GM23248 (cell line): Measurements from ENCODE around the gene DLG2. TPM values are rescaled to one million over a fixed set of nuclear protein-coding genes. Genes with fewer than 3 reads are reported as not detected.

Source experiments
- DNase-seq: peaks from one replicate; pipeline ENCODE4 v3.0.0-alpha.2; 2015
- H2AFZ ChIP-seq: fragments of 200-600 bp; sonication (generic); 2 replicates; pipeline ENCODE4 v1.6.1; 2016; ENCODE audit warnings: antibody characterized with exemption
- H3F3A ChIP-seq: fragments of 200-600 bp; sonication (generic); 2 replicates; pipeline ENCODE4 v1.6.1; 2016; ENCODE audit warnings: mild to moderate bottlenecking, antibody characterized with exemption, mixed run types; ENCODE audit not compliant: insufficient read depth
- H3K27ac ChIP-seq: fragments of 200-600 bp; sonication (generic); 2 replicates; pipeline ENCODE4 v1.5.1; 2016; ENCODE audit warnings: mild to moderate bottlenecking
- H3K27me3 ChIP-seq: fragments of 200-600 bp; sonication (generic); replicated peaks from 2 replicates; pipeline ENCODE4 v1.6.1; 2016; ENCODE audit warnings: mild to moderate bottlenecking; ENCODE audit not compliant: insufficient read depth
- H3K36me3 ChIP-seq: fragments of 200-600 bp; sonication (generic); 2 replicates; pipeline ENCODE4 v1.6.1; 2016; ENCODE audit warnings: low read depth, mild to moderate bottlenecking
- H3K4me1 ChIP-seq: fragments of 200-600 bp; sonication (generic); 2 replicates; pipeline ENCODE4 v1.6.1; 2016; ENCODE audit warnings: mild to moderate bottlenecking; ENCODE audit not compliant: insufficient read depth
- H3K4me2 ChIP-seq: fragments of 200-600 bp; sonication (generic); one replicate; pipeline ENCODE4 v1.6.1; 2016; ENCODE audit warnings: mild to moderate bottlenecking; ENCODE audit not compliant: unreplicated experiment
- H3K4me3 ChIP-seq: fragments of 200-600 bp; sonication (generic); 2 replicates; pipeline ENCODE4 v1.5.1; 2016; ENCODE audit warnings: mild to moderate bottlenecking
- H3K79me2 ChIP-seq: fragments of 200-600 bp; sonication (generic); 2 replicates; pipeline ENCODE4 v1.6.1; 2016; ENCODE audit warnings: mild to moderate bottlenecking; ENCODE audit not compliant: insufficient read depth
- H3K9ac ChIP-seq: fragments of 200-600 bp; sonication (generic); 2 replicates; pipeline ENCODE4 v1.6.1; 2016; ENCODE audit warnings: mild to moderate bottlenecking
- H3K9me2 ChIP-seq: fragments of 200-600 bp; sonication (generic); 2 replicates; pipeline ENCODE4 v1.6.1; 2016; ENCODE audit warnings: mixed run types, mild to moderate bottlenecking, moderate library complexity; ENCODE audit not compliant: insufficient read depth
- H3K9me3 ChIP-seq: fragments of 200-600 bp; sonication (generic); one replicate; pipeline ENCODE4 v1.6.1; 2017; ENCODE audit warnings: low read depth
- H4K20me1 ChIP-seq: fragments of 200-600 bp; sonication (generic); 2 replicates; pipeline ENCODE4 v1.6.0; 2016; ENCODE audit not compliant: insufficient read depth
- EZH2 ChIP-seq: fragments of 200-600 bp; sonication (generic); IDR thresholded peaks from 2 replicates; pipeline ENCODE4 v1.6.1; 2018; ENCODE audit warnings: antibody characterized with exemption, mild to moderate bottlenecking; ENCODE audit not compliant: insufficient read depth, poor library complexity, severe bottlenecking
- EZH2phosphoT487 ChIP-seq: fragments of 200-600 bp; sonication (generic); IDR thresholded peaks from 2 replicates; pipeline ENCODE4 v1.6.1; 2018; ENCODE audit warnings: antibody characterized with exemption, moderate library complexity, mild to moderate bottlenecking, low read depth; ENCODE audit not compliant: insufficient read depth
- WGBS, 2 experiments: methylation state at CpG; one replicate each; pipeline ENCODE4 v1.1.6; 2015 to 2017; ENCODE audit warnings: low lambda C conversion rate in 2 of 2, low coverage in 1 of 2; ENCODE audit errors: missing lambda C conversion rate in 2 of 2; 5-methylcytosine and 5-hydroxymethylcytosine counted together
- in situ Hi-C: fragments of 300-500 bp; cut with MboI; formaldehyde crosslinking; loops from 2 replicates; pipeline ENCODE4 v1.15.0; 2020
- polyA plus RNA-seq: library from polyadenylated mRNA; unstranded; fragments of >200 nt; fragmentation: Nextera tagmentation; extraction: Ambion mirVana; gene quantifications from 2 replicates; pipeline ENCODE4 v1.2.1, GENCODE V29; 2016
- total RNA-seq: library from RNA; depleted of rRNA; stranded (reverse); fragments of >200 nt; shearing (Covaris generic); gene quantifications from 2 replicates; pipeline ENCODE4 v1.2.3, GENCODE V29; 2014

Gene DLG2
- total and polyA plus RNA-seq, 2 experiments from 2014 or later: 1.1 to 1.7 TPM

GRCh38 chr11:83543706-83544439, 2083.3 kb downstream of the DLG2 start:
- no peak overlapping the region for H3K27ac ChIP-seq
- no peaks in the 10 kb centered on the region for H3F3A ChIP-seq
- no peaks in the 10 kb centered on the region for H3K4me1 ChIP-seq
- in situ Hi-C loops: no loop called here
- H4K20me1 ChIP-seq: no peaks in the 10 kb centered on the region
- no peak overlapping the region for H3K9ac ChIP-seq
- 92 to 100% methylated on average over 3 of the region's 3 CpGs for WGBS, 2 experiments
- H3K9me3 ChIP-seq: no peaks in the 10 kb centered on the region
- no peaks in the 10 kb centered on the region for H3K9me2 ChIP-seq
- no peaks in the 10 kb centered on the region for H3K27me3 ChIP-seq
- H3K79me2 ChIP-seq: no peaks in the 10 kb centered on the region
- H2AFZ ChIP-seq: no peak overlapping the region
- H3K36me3 ChIP-seq: no peaks in the 10 kb centered on the region
- DNase-seq: no peak
- no peak overlapping the region for H3K4me3 ChIP-seq
- H3K4me2 ChIP-seq: no peak overlapping the region
- TF ChIP-seq EZH2: no peak
- no peak for TF ChIP-seq EZH2phosphoT487

GRCh38 chr11:83542861-83543260, 2084.3 kb downstream of the DLG2 start:
- H3K27ac ChIP-seq: no peak overlapping the region
- no peaks in the 10 kb centered on the region for H3K9me3 ChIP-seq
- H3K79me2 ChIP-seq: no peaks in the 10 kb centered on the region
- H3K4me1 ChIP-seq: no peaks in the 10 kb centered on the region
- DNase-seq: no peak
- H3K36me3 ChIP-seq: no peaks in the 10 kb centered on the region
- no peaks in the 10 kb centered on the region for H3F3A ChIP-seq
- H3K9ac ChIP-seq: no peak overlapping the region
- H2AFZ ChIP-seq: no peak overlapping the region
- WGBS, 2 experiments: 69 to 78% methylated on average over 2 of the region's 2 CpGs
- no peaks in the 10 kb centered on the region for H4K20me1 ChIP-seq
- H3K4me2 ChIP-seq: no peak overlapping the region
- no peak overlapping the region for H3K4me3 ChIP-seq
- no peaks in the 10 kb centered on the region for H3K9me2 ChIP-seq
- in situ Hi-C loops: no loop called here
- no peaks in the 10 kb centered on the region for H3K27me3 ChIP-seq
- TF ChIP-seq EZH2phosphoT487 (no peak), EZH2 (no peak)

GRCh38 chr11:83540728-83541127, 2086.4 kb downstream of the DLG2 start:
- Histone ChIP-seq H3K27ac (no peak overlapping the region), H3K79me2 (no peaks in the 10 kb centered on the region), H4K20me1 (no peaks in the 10 kb centered on the region), H3K4me1 (no peaks in the 10 kb centered on the region), H3K9me3 (no peaks in the 10 kb centered on the region), H3K36me3 (no peaks in the 10 kb centered on the region), H3F3A (no peaks in the 10 kb centered on the region), H3K4me2 (no peak overlapping the region), H3K9ac (no peak overlapping the region), H3K27me3 (no peaks in the 10 kb centered on the region), H3K9me2 (no peaks in the 10 kb centered on the region), H3K4me3 (no peak overlapping the region), H2AFZ (no peak overlapping the region)
- no peak for DNase-seq
- TF ChIP-seq EZH2phosphoT487: no peak
- TF ChIP-seq EZH2: no peak
- in situ Hi-C loops: no loop called here

- in situ Hi-C loops: no loop called here
- Histone ChIP-seq H2AFZ (peak overlapping the region; percentile 12; the same call in 1 of the 2 replicates), H3K27ac (no peak overlapping the region), H3K9me2 (no peaks in the 10 kb centered on the region), H3K79me2 (no peaks in the 10 kb centered on the region), H3K4me3 (no peak overlapping the region), H3K4me2 (no peak overlapping the region), H3F3A (no peaks in the 10 kb centered on the region), H3K36me3 (no peaks in the 10 kb centered on the region), H3K27me3 (no peaks in the 10 kb centered on the region), H3K9ac (no peak overlapping the region), H4K20me1 (no peaks in the 10 kb centered on the region), H3K9me3 (no peaks in the 10 kb centered on the region), H3K4me1 (no peaks in the 10 kb centered on the region)
- 34 to 40% methylated on average over 5 of the region's 5 CpGs for WGBS, 2 experiments
- DNase-seq: peak; percentile 19
- TF ChIP-seq EZH2: no peak
- no peak for TF ChIP-seq EZH2phosphoT487
These were observed 2086.9 kb downstream of the DLG2 start for GRCh38 chr11:83540112-83540675.
